DMS53 treated with DMSO at 0.1 percent for 48 hours (cell line): ENCODE measurements around the gene PON1.

Source experiments
- DNase-seq: peaks from one replicate; lab custom pipeline; 2025; ENCODE audit not compliant: unreplicated experiment; lab: John Stamatoyannopoulos, UW

The PON1 gene

DNA sequence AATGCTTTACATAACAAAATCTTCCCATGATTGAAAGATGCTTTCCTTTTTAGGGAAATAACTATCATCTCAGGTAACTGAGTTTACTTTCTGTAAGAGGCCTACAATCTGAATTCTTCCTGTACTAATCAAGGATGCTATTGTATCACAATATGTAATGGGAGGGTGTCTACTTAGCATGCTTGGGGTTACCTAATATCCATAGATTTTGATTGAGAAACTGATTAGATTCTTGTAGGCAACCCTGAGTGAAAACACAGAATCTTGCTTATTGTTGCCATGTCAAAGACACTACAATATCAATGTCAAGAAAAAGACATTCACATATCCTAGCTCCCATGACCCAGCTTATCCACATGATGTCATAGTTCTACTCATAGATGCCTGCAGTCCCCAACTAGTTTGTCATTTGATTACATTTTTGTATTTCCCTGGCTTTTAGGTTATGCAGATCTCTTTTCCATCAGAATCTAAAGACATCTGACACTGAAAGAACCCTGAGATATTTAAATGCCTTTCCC, 62.4 kb downstream of the PON1 start:
- no peak for DNase-seq

DNA sequence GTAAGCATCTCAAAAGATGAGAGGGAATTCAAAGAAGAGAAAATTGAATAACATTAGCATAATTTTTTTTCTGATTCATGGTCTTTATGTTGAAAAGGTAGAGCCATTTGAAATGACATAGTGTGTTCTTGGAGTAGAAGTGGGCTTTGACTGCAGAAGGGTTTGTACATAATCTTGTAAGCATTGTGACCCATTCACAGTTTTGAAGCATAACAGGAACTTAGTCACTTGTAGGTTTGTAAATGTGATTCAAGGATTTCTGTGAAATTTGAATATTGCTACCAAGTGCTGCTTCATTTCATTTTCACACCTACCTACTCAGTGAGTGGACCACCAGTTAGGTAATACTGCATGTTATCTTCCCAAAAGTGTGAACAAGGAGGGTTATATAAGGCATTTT, 68.6 kb downstream of the PON1 start:
- DNase-seq = no peak

- no peak for DNase-seq
Observed at GRCh38 chr7:95253986-95254385, 70.3 kb downstream of the PON1 start.

- no peak for DNase-seq
Observed at GRCh38 chr7:95251966-95252365, 72.4 kb downstream of the PON1 start.

- no peak for DNase-seq
Observed at GRCh38 chr7:95250571-95250970, 73.8 kb downstream of the PON1 start.
